GM20431 (cell line): ENCODE results near the gene WDR72.

Experiments
- in situ Hi-C: fragments of 300-500 bp; cut with MseI, MboI; formaldehyde crosslinking; loops from one replicate; pipeline ENCODE4 v1.15.0; 2020; ENCODE audit warnings: low sequenced_read_pairs; ENCODE audit not compliant: unreplicated experiment

Gene WDR72

GRCh38 chr15:53618461-53618860, 141.0 kb downstream of the WDR72 start:
- in situ Hi-C loops: no loop called here

GRCh38 chr15:53611145-53611920, 148.1 kb downstream of the WDR72 start:
- in situ Hi-C loops: no loop called here

- in situ Hi-C loops: no loop called here
Observed at GRCh38 chr15:53591041-53591440, 168.4 kb downstream of the WDR72 start.

- in situ Hi-C loops: no loop called here
Observed at GRCh38 chr15:53590380-53590779, 169.1 kb downstream of the WDR72 start.

GRCh38 chr15:53589520-53590057, 169.9 kb downstream of the WDR72 start:
- in situ Hi-C loops: no loop called here

- in situ Hi-C loops: no loop called here
Observed at GRCh38 chr15:53588773-53589172, 170.7 kb downstream of the WDR72 start.

GRCh38 chr15:53586799-53587198, 172.7 kb downstream of the WDR72 start:
- in situ Hi-C loops: no loop called here

GRCh38 chr15:53581513-53581912, 177.9 kb downstream of the WDR72 start:
- in situ Hi-C loops: no loop called here

GRCh38 chr15:53580366-53580765, 179.1 kb downstream of the WDR72 start:
- in situ Hi-C loops: no loop called here

GRCh38 chr15:53576841-53577240, 182.6 kb downstream of the WDR72 start:
- in situ Hi-C loops: no loop called here

GRCh38 chr15:53573091-53573490, 186.4 kb downstream of the WDR72 start:
- in situ Hi-C loops: no loop called here

GRCh38 chr15:53569751-53570480, 189.5 kb downstream of the WDR72 start:
- in situ Hi-C loops: no loop called here

GRCh38 chr15:53566912-53567311, 192.6 kb downstream of the WDR72 start:
- in situ Hi-C loops: no loop called here

GRCh38 chr15:53565721-53566120, 193.7 kb downstream of the WDR72 start:
- in situ Hi-C loops: no loop called here

GRCh38 chr15:53564647-53565046, 194.8 kb downstream of the WDR72 start:
- in situ Hi-C loops: no loop called here

- in situ Hi-C loops: no loop called here
Observed at GRCh38 chr15:53563627-53564026, 195.8 kb downstream of the WDR72 start.

- in situ Hi-C loops: no loop called here
Observed at GRCh38 chr15:53559364-53560277, 199.8 kb downstream of the WDR72 start.

GRCh38 chr15:53558384-53558783, 201.1 kb downstream of the WDR72 start:
- in situ Hi-C loops: no loop called here

- in situ Hi-C loops: no loop called here
Observed at GRCh38 chr15:53555226-53555625, 204.2 kb downstream of the WDR72 start.

GRCh38 chr15:53549697-53550305, 209.7 kb downstream of the WDR72 start:
- in situ Hi-C loops: no loop called here
